ENCODE data around the gene CDH6. TPM values are rescaled to one million over a fixed set of nuclear protein-coding genes. Genes with fewer than 3 reads are reported as not detected.
A peak's percentile ranks its signal among the peaks of the same experiment; 100 is the strongest.

Gene CDH6
- total and polyA plus RNA-seq, 2 of the 13 experiments (the other 11 are each of a cell fraction or from before 2014, with no cell fraction given): not detected

DNA sequence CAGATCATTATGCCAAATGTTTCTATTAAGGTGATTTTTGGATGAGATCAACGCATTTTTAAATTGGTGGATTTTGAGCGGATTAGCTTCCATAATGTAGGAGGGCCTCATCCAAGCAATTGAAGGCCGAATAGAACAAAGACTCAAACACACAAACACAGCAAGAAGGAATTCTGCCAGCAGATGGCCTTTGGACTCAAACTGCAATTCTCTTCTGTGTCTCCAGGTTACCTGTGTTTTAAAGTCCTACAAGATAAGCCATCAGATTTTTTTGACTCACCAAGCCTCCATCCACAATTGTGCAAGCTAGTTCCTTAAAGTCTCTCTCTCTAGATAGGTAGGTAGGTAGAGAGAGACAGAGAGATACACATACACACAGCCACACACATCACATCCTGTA, 25.5 kb downstream of the CDH6 start (continued):
- TF ChIP-seq ZNF644 (CRISPR knock-in tag; IDR thresholded peaks at IDR 0.05; ENCODE audit: low read depth) (0 out of 2 replicates have a peak, but pooled peaks have one; percentile 57), CC2D1A (CRISPR knock-in tag; IDR thresholded peaks at IDR 0.05) (no peak), SOX6 (IDR thresholded peaks at IDR 0.05) (no peak), SOX6 (CRISPR knock-in tag; IDR thresholded peaks at IDR 0.05) (peak; percentile 41), HNF4G (IDR thresholded peaks at IDR 0.05; ENCODE audit: borderline replicate concordance, low read depth, low read length) (0 out of 2 replicates have a peak, but pooled peaks have one; percentile 31), HNF4G (CRISPR knock-in tag; IDR thresholded peaks at IDR 0.05; ENCODE audit: borderline replicate concordance, low read depth) (no peak), RARG (CRISPR knock-in tag; IDR thresholded peaks at IDR 0.05; ENCODE audit: low read depth) (no peak)
- TF ChIP-seq, protein P1, sequence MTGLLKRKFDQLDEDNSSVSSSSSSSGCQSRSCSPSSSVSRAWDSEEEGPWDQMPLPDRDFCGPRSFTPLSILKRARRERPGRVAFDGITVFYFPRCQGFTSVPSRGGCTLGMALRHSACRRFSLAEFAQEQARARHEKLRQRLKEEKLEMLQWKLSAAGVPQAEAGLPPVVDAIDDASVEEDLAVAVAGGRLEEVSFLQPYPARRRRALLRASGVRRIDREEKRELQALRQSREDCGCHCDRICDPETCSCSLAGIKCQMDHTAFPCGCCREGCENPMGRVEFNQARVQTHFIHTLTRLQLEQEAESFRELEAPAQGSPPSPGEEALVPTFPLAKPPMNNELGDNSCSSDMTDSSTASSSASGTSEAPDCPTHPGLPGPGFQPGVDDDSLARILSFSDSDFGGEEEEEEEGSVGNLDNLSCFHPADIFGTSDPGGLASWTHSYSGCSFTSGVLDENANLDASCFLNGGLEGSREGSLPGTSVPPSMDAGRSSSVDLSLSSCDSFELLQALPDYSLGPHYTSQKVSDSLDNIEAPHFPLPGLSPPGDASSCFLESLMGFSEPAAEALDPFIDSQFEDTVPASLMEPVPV (CRISPR knock-in tag; IDR thresholded peaks at IDR 0.05): no peak

DNA sequence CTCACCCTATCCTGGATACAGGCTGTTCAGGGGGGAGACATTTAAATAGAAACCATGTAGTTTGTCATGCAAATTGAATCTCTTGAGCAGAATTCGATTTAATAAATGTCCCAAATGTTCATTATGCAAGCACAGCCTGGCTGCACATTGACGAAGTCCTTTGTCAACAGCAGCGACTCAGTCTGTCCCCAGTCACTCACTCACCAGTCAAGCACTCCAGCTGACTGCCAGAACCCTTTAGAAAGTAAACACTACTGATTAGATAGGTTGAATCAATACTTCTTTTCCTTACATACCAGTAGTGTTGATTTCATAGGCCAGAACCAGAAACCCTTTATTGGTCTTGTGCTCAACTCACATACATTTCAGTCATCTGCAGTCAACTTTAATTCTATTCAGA, 27.5 kb downstream of the CDH6 start:
- Histone ChIP-seq H3K27ac (ENCODE audit: extremely low read length, insufficient read depth, low read length) (no peak overlapping the region), H2AFZ (ENCODE audit: low read length) (no peak overlapping the region), H3K4me2 (ENCODE audit: low read depth, low read length) (no peak overlapping the region), H3K79me2 (ENCODE audit: insufficient read depth, low read length) (no peaks in the 10 kb centered on the region), H3K36me3 (replicated peaks in 1 of 2; ENCODE audit: control insufficient read depth in 1 of 2, insufficient read depth in 2 of 2, low read length in 2 of 2) (no peaks in the 10 kb centered on the region), H3K4me1 (ENCODE audit: insufficient read depth, low read length) (peaks cover 13% of the 10 kb centered on the region), H3K9me3 (ENCODE audit: low read length) (no peaks in the 10 kb centered on the region), H4K20me1 (ENCODE audit: insufficient read depth, low read length) (no peaks in the 10 kb centered on the region), H3K9ac (ENCODE audit: insufficient read depth, low read depth, low read length) (no peak overlapping the region), H3K27me3 (ENCODE audit: control insufficient read depth in 1 of 2, insufficient read depth in 2 of 2, low read length in 2 of 2) (no peaks in the 10 kb centered on the region), H3K4me3 (replicated peaks in 1 of 3; ENCODE audit: insufficient read depth in 1 of 3, low read depth in 2 of 3, low read length in 3 of 3) (no peak overlapping the region)
- ATAC-seq (peak; percentile 67; the same call in 2 of the 3 replicates), DNase-seq (ENCODE audit: low spot score) (peak; percentile 12), FAIRE-seq (no peak)
- 9% methylated on average over 3 of the region's 3 CpGs for WGBS (ENCODE audit: low lambda C conversion rate)
- POLR2A ChIA-PET: no interaction called here
- no TSS peak for BruUV-seq (replicated peaks)
- intact Hi-C loops (cut with micrococcal nuclease; ENCODE audit: unreplicated experiment): no loop called here
- in situ Hi-C loops (cut with HindIII; ENCODE audit: extremely low pct_ligation_motif_present, low pct_unique_long_range_greater_than_20kb): loop anchor here (25.0 kb wide), 1 partner anchor 809 kb away; no protein-coding TSS in a partner anchor
- TF ChIP-seq FOXA1 (IDR thresholded peaks at IDR 0.05) (no peak), FOXA1 (CRISPR knock-in tag; IDR thresholded peaks at IDR 0.05) (0 out of 2 replicates have a peak, but pooled peaks have one; percentile 41), AGO1 (IDR thresholded peaks at IDR 0.05; ENCODE audit: low read depth, low read length, poor library complexity, severe bottlenecking) (no peak), ZNF737 (CRISPR knock-in tag; IDR thresholded peaks at IDR 0.05; ENCODE audit: borderline replicate concordance) (no peak)
- TF ChIP-seq, protein P2, sequence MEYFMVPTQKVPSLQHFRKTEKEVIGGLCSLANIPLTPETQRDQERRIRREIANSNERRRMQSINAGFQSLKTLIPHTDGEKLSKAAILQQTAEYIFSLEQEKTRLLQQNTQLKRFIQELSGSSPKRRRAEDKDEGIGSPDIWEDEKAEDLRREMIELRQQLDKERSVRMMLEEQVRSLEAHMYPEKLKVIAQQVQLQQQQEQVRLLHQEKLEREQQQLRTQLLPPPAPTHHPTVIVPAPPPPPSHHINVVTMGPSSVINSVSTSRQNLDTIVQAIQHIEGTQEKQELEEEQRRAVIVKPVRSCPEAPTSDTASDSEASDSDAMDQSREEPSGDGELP (IDR thresholded peaks at IDR 0.05; ENCODE audit: borderline replicate concordance, low read depth): peak; percentile 61; the same call in 1 of the 2 replicates
- CTCF ChIA-PET (ENCODE audit: low intra/inter-chr PET ratio, low total read pairs): no interaction called here
